HG03520 (cell line): ENCODE results near the gene SV2C.

Source experiments
- ATAC-seq: cut with Tn5 transposase; IDR thresholded peaks from one replicate; pipeline ENCODE4 v1.9.1; 2021; ENCODE audit warnings: mild to moderate bottlenecking, moderate library complexity; ENCODE audit not compliant: unreplicated experiment

SV2C gene

GRCh38 chr5:76099286-76099702 is 16.1 kb downstream of the SV2C start:
- peak; percentile 76 for ATAC-seq

- ATAC-seq: peak; percentile 62
Measured at GRCh38 chr5:76099756-76100155, 16.6 kb downstream of the SV2C start.

GRCh38 chr5:76104027-76104426 is 20.8 kb downstream of the SV2C start:
- ATAC-seq: no peak

DNA sequence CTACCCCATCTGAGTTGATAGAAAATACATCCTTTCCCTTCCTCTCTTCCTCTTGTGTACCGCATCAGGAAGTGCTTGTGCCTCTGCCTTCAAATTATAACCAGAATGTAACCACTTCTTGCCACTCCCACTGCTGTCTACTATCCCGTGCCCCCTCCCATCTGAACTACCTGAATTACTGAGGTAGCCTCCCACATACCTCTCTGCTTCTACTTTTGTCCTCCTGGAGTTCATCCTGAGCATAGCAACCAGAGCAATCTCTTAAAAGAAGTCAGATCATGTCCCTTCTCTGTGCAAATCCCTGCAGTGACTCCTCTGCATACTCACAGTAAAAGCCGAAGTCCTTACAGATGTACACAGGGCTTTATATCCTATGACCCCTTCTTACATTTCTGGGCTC is 23.0 kb downstream of the SV2C start:
- ATAC-seq: no peak

GRCh38 chr5:76111477-76112174 is 28.4 kb downstream of the SV2C start:
- ATAC-seq: no peak

- no peak for ATAC-seq
Measured at GRCh38 chr5:76113103-76113502, 29.9 kb downstream of the SV2C start.

DNA sequence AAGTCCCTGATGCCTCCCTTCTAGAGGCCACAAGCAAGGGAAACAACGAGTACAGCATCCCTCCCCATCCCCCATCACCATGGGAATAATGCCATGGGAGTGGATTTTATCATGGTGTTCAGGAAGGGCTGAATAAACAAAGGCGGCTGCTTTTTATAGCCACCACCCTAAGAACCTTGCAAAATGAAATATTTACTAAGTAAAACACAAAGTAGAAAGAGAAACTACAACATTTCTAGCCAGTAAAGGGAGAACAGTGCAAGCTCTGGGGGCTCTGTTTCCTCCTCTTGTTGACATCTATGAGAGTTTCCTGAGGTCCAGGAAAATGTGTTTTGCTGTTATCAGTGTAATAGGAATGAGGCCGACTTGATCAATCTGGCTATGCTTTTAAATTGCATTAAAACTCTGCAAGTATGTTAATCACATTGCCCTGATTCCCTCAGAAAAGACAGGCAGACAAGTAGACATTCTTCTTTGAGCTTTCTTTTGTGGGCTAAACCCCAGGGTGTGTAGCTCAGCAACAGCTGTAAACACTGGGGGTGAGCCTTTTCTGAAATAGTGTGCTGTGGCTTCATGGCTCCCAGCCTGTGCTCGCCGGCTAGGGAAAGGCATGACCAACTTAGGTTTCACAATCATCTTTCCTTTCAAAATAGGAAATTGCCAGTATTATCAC is 31.1 kb downstream of the SV2C start:
- ATAC-seq: no peak

DNA sequence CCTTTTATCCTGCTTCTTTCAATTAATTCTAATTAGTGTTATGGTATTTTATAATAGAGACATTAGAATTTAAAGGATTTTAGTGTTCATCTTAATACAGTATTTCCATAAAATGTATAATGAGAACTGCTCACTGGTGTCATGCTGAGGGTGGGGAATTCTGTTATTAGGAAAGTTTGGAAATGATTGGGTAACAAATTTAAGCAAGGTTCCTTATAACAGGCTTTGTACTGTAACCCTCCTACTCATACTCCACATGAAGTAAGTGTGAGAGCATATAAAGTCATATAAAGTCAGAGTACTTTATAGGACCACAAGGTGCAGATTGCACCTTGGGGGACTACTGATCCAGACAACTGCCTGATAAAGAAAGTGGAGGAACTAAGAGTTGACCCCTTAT is 42.2 kb downstream of the SV2C start:
- no peak for ATAC-seq

DNA sequence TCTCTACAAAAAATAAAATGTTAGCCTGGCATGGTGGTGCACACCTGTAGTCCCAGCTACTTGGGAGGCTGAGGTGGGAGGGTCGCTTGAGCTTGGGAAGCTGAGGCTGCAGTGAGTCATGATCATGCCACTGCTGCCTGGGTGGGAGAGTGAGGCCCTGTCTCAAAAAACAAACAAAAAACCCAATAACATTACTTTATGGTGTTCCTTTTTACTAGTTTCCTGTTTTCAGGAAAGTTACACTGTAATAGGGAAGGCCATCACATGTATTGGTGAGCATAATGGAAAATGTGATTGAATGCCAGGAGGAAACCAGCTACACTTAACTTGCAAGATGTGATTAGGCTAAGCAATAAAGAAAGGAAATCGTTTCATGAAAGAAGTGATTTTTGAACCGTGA is 42.7 kb downstream of the SV2C start:
- no peak for ATAC-seq

DNA sequence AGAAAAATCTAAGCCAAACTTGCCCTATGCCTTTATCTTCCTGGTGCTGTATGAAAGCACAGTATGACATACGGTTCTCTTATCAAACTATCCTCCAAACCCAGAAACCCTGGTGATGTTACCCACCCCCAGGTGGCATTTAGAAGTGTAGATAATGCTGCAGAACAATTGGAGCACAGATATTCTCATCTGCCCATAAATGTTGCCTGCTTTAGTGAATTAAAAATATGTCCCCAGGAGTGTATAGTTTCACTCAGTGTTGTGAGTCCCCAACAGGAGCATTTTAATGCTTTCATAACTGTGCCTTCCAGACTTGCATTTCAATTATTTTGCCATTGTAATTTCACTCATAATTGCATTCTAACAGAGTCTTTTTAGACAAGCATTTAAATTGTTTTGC is 50.8 kb downstream of the SV2C start:
- no peak for ATAC-seq

DNA sequence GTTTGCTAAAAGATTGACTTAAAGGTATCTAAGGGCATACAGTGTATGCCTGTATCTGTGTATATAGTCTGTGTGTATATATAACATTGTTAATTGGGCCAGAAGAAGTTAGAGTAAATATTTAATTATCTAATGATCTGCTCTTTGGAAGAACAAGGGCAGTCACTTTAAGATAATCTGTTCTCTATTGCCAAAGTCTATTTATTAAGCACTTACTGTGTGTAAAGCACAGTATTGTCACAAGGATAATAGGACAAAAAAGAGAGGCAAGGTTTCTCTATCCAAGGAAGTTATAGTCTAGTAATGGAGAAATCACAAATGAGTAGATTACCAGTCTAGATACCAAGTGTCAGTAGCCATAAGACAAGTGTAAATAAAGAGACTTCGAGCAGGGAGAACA is 51.5 kb downstream of the SV2C start:
- no peak for ATAC-seq

- no peak for ATAC-seq
Measured at GRCh38 chr5:76137887-76138542, 54.8 kb downstream of the SV2C start.

- no peak for ATAC-seq
Measured at GRCh38 chr5:76143884-76144283, 60.7 kb downstream of the SV2C start.

- ATAC-seq: no peak
Measured at GRCh38 chr5:76144513-76145274, 61.5 kb downstream of the SV2C start.

DNA sequence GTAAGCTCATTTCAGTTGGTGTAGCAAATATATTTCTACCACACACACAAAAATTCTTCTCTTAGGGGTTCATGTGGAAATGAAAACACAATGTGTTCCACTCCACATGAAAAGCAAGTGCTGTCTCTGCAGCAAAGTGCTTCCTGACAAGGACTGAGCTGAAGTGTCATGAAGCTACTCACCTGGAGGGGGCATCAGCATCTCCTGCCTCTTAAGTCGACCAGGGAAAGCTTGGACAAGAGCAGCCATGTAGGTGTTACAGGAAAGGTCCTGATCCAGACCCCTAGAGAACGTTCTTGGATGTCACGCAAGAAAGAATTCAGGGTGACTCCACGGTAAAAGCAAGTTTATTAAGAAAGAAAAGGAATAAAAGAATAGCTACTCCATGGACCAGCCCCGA is 62.8 kb downstream of the SV2C start:
- ATAC-seq: no peak

- no peak for ATAC-seq
Measured at GRCh38 chr5:76149636-76150035, 66.5 kb downstream of the SV2C start.

- no peak for ATAC-seq
Measured at GRCh38 chr5:76152161-76152560, 69.0 kb downstream of the SV2C start.

DNA sequence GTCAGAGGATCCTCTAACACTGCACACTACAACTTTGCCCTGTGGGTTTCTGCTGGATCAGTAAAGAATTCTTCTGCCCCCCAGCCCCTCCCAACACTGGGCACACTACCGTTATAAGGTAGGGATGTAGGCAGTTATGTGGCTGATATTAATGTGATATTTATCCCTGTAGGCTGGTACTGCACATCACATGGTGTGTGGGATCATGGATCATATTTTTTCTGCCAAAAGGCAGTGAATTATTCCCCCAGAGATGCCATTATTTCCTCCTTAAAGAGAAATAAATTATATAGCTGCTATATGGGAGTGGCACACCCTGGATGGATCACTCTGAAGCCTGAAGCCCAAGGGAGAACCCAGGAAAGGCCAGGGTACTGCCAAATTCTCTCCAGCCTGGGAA is 69.5 kb downstream of the SV2C start:
- no peak for ATAC-seq

DNA sequence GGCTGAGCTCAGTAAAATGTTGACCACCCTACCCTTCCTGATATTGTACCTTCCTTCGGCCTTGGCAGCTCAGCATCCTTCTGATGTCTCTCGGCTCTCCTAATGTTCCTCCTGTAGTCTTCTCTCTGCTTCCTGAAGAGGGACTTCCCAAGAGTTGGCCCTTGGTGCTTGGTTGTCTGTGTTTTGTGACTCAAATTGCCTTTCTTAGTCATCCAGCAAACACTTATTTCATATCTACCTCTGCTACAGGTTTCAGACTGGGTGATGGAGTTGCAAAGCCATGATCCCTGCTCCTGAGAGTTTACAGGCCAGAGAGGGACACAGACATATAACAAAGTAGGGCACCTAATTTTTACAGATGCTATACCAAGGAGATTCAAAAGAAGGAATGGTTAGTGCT is 70.1 kb downstream of the SV2C start:
- no peak for ATAC-seq

GRCh38 chr5:76154009-76154690 is 71.0 kb downstream of the SV2C start:
- no peak for ATAC-seq

GRCh38 chr5:76155536-76155935 is 72.4 kb downstream of the SV2C start:
- ATAC-seq: no peak
